Activated gamma-delta T cell (primary cell): Measurements from ENCODE around the gene COA3.

Experiments
- DNase-seq: peaks from one replicate; lab custom pipeline; 2025; lab: John Stamatoyannopoulos, UW
- total RNA-seq, 2 donors: gene quantifications; one replicate each; lab custom pipeline; 2026; lab: John Stamatoyannopoulos, UW

Gene COA3, protein sequence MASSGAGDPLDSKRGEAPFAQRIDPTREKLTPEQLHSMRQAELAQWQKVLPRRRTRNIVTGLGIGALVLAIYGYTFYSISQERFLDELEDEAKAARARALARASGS
- 15.7 to 16.7 reads per million in 2 donors for total RNA-seq

DNA sequence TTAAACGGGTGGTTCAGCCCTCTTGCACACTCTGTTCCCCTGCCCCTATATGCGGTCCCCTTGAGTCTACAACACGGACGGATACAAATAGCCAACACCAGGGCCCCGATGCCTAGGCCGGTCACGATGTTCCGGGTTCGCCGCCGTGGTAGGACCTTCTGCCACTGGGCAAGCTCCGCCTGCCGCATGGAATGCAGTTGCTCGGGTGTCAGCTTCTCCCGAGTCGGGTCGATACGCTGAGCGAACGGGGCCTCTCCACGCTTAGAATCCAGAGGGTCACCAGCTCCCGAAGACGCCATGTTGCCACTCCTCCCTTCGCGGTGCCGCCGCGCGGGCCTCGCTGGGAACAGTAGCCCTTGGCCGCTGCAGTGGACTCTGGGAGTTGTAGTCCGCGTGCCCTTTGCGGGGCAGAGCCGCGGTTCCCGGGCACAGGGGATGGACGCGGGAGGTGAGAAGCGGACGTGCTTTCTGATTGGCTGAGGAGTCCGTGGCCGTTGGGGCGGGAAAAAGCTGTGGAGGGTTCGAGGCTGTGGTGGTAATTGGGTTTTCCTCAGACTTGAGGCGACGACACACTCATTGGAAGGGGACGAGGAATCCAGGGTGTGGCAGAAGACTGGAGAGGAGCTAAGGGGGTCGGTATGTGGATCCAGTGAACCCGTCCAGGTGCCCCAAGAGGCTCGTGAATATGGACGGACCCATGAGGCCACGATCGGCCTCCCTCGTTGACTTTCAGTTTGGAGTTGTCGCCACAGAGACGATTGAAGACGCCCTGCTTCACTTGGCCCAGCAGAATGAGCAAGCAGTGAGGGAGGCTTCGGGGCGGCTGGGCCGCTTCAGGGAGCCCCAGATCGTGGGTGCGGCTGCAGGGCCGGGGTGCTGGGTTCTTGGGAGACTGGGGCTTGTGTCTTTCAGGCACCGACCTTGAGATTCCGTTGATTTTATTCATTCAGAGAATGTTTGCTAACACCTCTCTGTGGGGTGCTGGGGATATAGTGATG is at the start of gene COA3, which contains the start of gene CNTD1:
Gene COA3 (minus strand): TSS at position 322 of the 998 bp plus-strand sequence. CDS start 23 bp downstream, at position 299.
Gene CNTD1 (plus strand): TSS at position 479 of the 998 bp plus-strand sequence. CDS start 207 bp downstream, at position 686.
- peak; percentile 47 for DNase-seq

DNA sequence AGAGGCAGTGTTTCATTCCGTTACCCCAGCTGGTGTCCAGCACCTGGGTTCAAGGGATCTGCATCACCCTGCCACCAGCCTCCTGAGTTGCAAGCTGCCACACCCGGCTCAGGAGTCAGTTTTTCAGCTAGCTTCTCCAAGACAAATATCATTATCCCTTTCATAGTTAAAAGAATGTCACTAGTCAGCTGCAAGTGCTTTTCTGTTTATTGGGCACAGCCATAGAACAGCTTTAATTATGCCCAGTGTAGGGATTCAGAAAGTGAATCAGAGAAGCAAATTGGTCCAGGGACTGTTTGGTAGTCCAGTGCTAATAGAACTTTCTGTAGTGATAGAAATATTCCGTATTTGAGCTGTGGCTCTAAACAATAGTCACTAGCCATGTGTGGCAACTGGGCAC is 49.6 kb upstream of the COA3 start:
- no peak for DNase-seq

DNA sequence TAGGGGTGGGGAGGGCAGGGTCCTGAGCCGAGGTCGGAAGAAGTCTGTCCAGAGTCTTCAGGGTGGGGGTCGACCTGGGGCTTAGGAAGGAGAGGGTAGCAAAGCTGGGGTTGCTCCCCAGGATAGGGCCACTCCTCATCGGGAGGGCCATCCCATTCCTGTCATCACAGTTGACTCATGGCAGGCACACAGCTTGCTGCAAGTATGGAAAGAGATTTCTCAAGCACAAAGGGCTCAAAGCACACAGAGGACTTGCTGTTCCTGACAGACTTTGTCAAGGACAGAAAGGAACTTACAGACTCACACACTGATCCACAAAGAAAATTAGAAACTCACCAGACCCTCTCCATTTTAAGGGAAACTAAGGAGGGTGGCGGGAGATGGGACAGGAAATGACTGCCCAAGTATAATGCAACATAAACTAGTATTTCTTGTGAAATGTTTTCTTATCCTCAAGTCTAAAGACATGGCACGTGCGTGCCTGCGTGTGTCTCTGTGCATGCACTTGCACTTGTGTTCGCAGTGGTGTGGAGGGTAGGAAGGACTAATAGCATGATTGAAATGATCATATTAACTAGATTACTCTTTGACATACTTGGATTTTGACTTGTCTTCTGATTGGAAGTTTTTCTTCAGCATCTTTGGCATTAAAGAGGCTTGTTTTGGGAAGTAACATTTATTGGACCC is 48.2 kb upstream of the COA3 start:
- DNase-seq = no peak

DNA sequence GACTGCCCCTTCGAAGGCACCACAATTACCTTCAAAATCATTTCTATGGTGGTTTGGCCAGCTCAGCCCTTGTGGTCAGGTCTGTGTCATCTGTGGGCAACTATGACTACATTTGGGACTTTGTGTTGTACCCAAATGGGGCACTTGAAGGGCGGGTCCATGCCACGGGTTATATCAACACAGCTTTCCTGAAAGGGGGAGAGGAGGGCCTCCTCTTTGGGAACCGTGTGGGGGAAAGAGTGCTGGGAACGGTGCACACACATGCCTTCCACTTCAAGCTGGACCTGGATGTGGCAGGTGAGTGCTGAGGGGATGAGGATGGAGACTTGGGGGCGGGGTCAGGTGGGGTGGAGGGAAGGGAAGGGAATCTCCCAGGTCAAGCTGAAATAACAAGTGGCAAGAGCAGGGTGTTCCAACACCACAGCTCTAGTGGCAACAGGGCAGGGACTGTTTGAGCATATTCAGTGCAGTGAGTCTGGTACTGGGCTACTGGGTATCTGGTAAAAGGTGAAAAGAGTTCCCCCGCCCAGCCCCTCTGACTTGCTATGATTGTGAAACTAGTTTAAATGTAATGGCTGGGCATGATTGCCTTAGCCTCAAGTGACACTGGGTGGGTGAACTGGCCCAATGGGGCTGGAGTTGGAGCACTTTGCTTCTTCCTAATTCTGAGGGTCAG is 47.6 kb upstream of the COA3 start:
- DNase-seq = no peak

DNA sequence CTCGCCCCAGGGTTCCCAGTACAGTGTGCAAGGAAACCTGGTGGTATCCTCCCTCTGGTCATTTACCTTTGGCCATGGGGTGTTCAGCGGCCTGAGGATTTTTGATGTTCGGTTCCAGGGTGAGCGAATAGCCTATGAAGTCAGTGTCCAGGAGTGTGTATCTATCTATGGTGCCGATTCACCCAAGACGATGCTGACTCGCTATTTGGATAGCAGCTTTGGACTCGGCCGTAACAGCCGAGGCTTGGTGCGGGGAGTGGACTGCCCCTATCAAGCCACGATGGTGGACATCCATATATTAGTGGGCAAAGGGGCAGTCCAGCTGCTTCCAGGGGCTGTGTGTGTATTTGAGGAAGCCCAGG is 47.0 kb upstream of the COA3 start:
- DNase-seq = no peak

DNA sequence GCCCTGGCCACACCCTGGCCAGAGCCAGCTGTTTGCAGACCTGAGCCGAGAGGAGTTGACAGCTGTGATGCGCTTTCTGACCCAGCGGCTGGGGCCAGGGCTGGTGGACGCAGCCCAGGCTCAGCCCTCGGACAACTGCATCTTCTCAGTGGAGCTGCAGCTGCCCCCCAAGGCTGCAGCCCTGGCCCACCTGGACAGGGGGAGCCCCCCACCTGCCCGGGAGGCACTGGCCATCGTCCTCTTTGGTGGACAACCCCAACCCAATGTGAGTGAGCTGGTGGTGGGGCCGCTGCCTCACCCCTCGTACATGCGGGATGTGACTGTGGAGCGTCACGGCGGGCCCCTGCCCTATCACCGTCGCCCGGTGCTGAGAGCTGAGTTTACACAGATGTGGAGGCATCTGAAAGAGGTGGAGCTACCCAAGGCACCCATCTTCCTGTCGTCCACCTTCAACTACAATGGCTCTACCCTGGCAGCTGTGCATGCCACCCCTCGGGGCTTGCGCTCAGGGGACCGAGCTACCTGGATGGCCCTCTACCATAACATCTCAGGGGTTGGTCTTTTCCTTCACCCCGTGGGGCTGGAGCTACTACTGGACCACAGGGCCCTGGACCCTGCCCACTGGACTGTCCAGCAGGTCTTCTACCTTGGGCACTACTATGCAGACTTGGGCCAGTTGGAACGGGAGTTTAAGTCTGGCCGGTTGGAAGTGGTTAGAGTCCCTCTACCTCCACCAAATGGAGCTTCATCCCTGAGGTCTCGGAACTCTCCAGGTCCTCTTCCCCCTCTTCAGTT is 46.5 kb upstream of the COA3 start:
- DNase-seq = no peak

DNA sequence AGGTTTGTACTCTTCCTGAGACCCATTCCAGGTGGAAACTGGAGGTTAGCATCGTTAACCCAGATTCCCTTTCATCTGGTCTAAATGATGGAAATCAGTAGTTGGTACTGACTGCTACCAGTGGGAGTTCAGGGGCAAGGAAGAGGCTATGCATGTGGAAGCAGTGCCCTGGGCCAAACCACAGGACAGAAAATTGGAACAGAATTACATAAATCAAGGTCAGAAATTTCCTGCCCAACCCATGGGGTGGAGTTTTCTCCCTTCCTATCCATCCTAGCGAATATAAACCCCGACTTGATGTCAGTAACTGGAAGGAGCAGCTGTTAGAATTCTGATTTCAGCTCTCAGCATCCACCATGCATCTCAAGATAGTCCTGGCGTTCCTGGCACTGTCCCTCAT is 45.8 kb upstream of the COA3 start, which contains the start of gene AOC2:
Gene AOC2 (plus strand): TSS at position 310 of the 400 bp plus-strand sequence. CDS start 47 bp downstream, at position 357.
- DNase-seq = no peak

DNA sequence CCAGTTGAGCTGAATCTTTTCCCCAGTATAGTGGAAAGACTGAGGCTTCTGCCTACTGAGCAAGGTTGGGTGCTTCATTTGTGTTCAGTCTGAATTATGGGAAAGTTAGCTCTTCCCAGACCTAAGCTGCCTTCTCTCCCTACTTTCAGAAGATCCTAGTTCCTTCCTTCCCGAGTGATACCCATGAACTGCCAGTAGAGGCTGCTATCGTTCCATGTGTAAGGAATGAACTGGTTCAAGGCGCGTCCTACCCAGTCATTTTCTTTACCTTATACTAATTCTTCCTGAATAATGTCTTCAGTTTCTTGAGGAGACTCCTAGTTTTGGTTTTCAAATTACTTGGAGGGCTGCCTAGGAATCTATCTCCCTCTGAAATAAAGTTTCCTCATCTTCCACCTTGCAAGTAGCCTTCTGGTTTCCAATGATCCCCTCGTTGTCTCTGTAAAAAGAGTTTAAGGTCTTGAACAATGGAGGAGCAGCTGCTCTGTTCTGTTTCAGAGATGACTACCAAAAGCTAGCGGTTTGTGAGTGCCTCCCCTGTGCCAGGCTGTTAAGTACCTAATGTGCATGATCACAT is 44.9 kb upstream of the COA3 start:
- DNase-seq = no peak

DNA sequence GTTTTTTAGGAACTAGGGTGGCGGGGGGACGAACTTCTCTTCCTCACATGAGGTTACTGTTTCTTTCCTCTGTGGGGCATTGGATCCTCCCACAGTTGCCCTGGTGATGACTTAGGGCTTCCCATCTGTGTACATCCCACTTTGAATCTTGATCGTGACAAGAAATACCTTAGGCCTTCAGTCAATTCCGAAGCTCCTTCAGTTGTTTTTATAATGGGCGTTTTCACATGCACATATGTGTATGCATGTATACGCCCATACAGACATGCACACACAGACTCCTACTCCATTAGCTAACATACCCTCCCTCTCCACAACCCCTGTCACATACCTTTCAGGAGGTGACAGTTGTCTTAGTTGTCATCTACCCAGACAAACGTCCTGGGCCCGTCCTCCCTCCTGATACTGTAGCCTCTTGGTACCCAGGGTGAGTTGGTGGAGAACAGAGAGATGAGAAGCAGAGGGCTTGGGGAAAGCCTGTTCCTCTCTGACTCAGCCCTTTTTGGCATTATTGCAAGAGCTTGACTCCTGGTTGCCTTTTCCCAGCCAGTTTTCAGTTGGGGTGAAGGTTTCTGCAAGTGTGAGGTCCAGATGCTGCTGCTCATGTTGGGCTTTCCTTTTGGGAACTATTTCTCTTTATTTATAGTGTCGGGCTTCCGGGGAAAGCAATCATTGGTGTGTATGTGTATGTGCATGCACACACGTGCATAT is 43.6 kb upstream of the COA3 start:
- no peak for DNase-seq

DNA sequence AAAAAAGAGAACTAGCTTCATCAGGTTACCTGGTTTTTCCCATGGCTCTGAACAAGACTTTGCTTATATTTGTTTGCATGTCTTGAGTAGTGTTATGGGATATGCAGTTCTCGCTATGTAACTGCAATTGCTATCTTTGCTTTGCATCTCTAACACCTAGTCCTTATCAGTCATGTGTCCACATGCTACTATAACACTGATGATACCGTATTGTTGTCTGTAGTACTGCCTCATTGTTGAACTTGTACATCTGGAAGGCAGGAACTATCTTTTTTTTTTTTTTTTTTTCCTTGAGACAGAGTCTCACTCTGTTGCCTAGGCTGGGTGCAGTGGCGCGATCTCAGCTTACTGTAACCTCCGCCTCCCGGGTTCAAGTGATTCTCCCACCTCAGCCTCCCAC is 37.2 kb upstream of the COA3 start:
- no peak for DNase-seq

DNA sequence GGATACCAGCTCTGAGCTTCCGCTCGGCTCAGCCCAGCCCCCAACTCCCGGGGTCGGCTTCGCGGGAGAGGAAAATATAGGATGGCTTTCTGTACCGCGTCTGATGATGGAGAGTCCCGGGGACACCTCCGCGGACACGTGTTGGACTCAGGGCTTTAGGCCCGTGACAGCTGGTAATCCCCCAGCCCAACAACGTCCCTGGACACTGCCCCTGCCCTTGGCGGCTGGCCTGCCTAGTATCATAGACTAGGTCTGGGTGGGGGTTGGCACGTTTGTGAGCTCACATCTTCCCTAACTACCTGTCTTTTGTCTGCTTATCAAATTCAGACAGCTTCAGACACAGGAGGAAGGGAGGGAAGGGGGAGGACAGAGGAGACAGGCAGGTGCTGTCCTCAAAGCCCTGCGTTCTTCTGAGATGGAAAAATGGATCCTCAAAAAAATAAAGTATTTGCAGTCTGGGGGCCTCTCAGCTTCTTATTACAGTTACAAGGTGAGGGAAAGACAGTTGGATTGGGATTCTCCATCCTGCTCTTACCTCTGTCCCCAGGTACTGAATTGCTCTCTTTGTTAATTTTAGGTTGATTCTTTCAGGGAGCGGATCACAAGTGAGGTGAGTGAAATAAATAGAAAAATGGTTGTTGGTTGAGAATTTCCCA is 35.4 kb upstream of the COA3 start:
- DNase-seq = no peak

DNA sequence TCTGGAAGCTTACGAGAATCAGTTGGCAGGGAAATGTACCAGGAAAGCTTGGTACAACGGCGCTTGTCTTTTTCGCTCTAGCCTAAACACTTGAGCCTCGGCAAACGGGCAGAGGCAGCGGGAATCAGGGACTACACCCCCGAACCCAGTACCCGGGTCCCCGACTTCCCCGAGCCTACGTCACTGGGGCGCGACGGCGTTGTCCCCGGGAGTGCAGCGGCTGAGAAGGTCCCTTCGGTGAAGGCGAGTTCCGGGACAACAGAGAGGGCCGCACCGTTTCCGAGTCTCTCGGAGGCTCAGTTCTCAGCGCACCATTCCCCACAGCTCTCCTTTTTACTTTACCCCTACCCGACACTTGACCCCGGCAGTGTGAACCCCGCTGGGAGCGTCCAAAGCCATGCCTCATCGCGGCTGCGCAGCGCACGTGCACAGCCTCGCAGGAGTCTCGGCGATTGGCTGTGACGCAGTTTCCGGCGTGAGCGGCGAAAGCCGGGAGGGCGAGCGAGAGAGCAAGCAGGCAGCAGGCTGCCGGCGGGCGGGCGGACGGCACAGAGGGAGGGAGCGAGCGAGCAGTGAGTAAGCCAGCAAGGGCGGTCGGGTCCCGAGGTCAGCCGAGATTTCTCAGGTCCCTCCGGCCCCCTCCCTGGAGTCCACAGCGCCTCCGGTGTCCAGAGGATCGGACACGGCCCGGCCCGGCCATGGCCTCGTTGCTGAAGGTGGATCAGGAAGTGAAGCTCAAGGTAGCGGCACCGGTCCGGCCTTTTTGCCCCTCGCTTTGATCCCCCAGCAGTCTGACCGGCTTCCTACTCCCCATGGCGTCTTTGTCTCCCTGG is 34.6 kb upstream of the COA3 start, which contains the start of gene PSME3:
Gene PSME3 (plus strand): TSS at position 464 of the 833 bp plus-strand sequence. CDS start 235 bp downstream, at position 699.
- DNase-seq = peak; percentile 82

DNA sequence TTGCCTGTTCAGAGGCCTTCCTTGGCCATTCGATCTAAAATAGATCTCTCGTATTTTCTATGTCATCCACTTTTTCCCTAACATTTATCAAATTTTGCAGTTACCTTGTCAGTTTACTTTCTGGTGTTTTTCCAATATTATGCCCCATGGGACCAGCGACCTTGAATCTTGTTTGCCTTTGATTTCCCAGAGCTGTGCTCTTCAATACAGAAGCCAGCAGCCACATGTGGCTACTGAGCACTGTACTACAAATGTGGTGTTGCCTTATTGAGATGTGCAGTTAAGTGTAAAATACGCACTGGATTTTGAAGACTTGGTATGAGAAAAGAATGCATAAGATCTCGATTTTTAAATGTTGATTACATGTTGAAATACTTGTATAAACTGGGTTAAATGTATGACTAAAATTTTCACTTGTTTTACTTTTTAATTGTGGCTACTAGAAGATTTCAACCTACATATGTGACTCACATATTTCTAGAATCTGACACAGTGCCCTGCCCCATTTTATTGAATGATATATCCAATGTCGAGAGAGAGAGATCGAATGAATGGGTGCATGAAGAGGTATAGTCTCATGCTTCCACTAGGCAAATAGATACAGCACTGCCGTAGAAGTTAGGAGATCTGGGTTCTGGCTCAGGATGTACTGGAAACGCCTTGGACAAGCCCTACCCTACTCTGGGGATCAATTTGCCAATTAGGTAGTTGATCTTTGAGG is 33.9 kb upstream of the COA3 start:
- DNase-seq = no peak

DNA sequence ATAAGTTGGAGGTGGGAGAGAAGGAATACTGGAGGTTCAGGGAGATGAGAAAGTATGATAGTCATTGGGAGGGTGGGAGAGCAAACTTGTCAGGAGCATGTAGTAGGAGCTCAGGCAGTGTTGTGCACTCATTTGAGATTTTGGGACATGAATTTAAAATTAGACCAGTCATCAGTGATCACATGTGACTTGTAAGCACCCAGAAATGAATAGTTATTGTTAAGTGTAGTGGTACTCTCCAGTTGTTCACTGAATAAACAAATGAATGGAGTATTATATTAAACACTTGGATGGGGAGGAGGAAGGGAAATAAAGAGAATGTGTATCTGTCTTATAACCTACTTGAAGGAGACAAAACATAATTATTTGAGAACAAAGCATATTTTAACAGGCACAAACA is 32.5 kb upstream of the COA3 start:
- DNase-seq = no peak

DNA sequence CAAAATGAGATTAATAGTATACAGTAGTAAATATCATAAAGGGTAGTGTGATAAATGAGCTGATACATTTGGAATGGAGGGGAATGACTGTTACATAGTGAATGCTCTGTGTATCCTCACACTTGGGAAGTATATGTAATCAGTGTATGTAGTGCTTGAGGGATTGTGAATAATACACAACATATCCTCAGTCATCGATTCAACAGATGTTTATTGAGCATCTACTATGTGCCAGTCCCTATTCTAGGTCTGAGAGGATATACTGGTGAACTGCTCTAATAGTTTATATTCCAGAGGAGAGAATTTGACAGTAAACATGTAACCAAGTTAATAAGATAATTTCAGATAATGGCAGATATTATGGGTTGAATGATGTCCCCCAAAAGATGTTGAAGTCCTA is 29.0 kb upstream of the COA3 start:
- DNase-seq = no peak

DNA sequence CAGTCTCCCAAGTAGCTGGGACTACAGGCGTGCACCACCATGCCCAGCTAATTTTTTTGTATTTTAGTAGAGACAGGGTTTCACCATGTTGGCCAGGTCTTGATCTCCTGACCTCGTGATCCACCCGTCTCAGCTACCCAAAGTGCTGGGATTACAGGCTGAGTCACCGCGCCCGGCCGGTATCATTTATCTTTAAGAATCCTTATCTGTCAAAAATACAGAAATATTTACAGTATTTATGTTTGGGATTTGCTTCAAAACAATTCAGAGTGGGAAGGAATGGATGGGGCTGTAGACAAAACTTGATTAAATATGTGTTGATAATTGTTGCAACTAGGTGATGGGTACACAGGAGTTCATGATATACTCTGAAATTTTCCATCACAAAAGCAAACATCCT is 22.7 kb upstream of the COA3 start:
- no peak for DNase-seq

DNA sequence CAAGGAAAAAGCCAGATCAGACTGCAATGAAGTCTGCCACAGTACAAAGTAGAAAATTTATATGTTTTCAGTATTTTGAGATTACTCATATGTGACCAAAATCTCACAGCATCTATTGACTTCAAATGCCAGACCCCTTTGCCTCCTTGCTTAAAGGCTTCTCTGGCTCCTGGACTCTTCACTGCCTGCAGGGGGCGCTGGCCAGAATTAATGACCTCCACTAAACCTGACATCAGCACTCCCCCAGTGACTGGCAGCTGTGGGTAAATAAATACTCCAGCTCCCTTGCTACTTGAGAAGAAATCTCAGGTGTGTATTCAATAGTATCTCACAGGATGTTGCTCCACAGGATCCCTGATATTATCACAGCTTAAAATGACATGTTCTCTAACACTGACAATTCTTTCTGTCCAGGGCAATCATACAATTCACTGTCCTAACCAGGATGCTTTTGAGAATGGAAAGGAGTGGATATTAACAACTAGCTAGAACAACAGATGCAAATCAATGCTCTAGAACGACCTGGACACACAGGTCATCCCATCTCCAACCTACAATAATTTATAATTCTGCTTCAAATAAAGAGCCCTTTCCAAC is 21.5 kb upstream of the COA3 start:
- no peak for DNase-seq
